IMR-90 (cell line): ENCODE results near the gene PGF. TPM values are rescaled to one million over a fixed set of nuclear protein-coding genes. Genes with fewer than 3 reads are reported as not detected.

ENCODE experiments used
- ATAC-seq: fragments of 200-7000 bp; cut with Tn5 transposase; 2 replicates; pipeline ENCODE4 v1.9.1; 2020; ENCODE audit warnings: low read depth, mild to moderate bottlenecking, moderate library complexity
- BruUV-seq: library from RNA; stranded (reverse); fragments of 400-500 nt; replicated peaks from 2 replicates; lab custom pipeline; 2021; lab: Mats Ljungman, UMichigan
- CTCF ChIA-PET: fragments of 300-600 bp; formaldehyde crosslinking; extraction: SDS; loops from one replicate; lab custom pipeline; 2021; ENCODE audit warnings: antibody characterized with exemption; lab: Yijun Ruan, JAX
- POLR2A ChIA-PET: fragments of 300-600 bp; sonication (Branson Sonifier 250); formaldehyde crosslinking; loops from one replicate; lab custom pipeline; 2022; ENCODE audit warnings: antibody characterized with exemption; ENCODE audit not compliant: unreplicated experiment; lab: Charles Lee
- DNase-seq: peaks from one replicate; pipeline ENCODE4 v3.0.0; 2013
- H2AFZ ChIP-seq: replicated peaks from 2 replicates; pipeline ENCODE3; 2013; ENCODE audit warnings: low read length, mild to moderate bottlenecking; ENCODE audit not compliant: poor library complexity
- H2AK5ac ChIP-seq: 2 replicates; pipeline ENCODE4 v1.6.1; 2013; ENCODE audit warnings: low read depth, low read length, inconsistent platforms
- H2AK9ac ChIP-seq: replicated peaks from 2 replicates; pipeline ENCODE3; 2013; ENCODE audit warnings: mild to moderate bottlenecking, low read depth, low read length, moderate library complexity; ENCODE audit not compliant: poor library complexity
- H2BK120ac ChIP-seq: 2 replicates; pipeline ENCODE4 v1.6.1; 2013; ENCODE audit warnings: low read depth, low read length, inconsistent platforms
- H2BK15ac ChIP-seq: 3 replicates; pipeline ENCODE4 v1.6.1; 2013; ENCODE audit warnings: low read depth, low read length, inconsistent platforms
- H2BK20ac ChIP-seq: 2 replicates; pipeline ENCODE4 v1.6.1; 2013; ENCODE audit warnings: low read depth, mild to moderate bottlenecking, inconsistent platforms, low read length, moderate library complexity
- H2BK5ac ChIP-seq: 2 replicates; pipeline ENCODE4 v1.6.1; 2013; ENCODE audit warnings: mild to moderate bottlenecking, low read depth, low read length, inconsistent platforms; ENCODE audit not compliant: poor library complexity, severe bottlenecking
- H3K14ac ChIP-seq: replicated peaks from 2 replicates; pipeline ENCODE4 v1.6.1; 2013; ENCODE audit warnings: low read depth, low read length, inconsistent platforms
- H3K18ac ChIP-seq: 2 replicates; pipeline ENCODE4 v1.6.1; 2013; ENCODE audit warnings: low read depth, low read length, control low read depth
- H3K23ac ChIP-seq: 2 replicates; pipeline ENCODE4 v1.6.1; 2013; ENCODE audit warnings: low read depth, low read length, inconsistent platforms
- H3K27ac ChIP-seq: 2 replicates; pipeline ENCODE4 v1.5.1; 2013; ENCODE audit warnings: mild to moderate bottlenecking, control low read depth, low read length; ENCODE audit not compliant: insufficient read depth
- H3K27me3 ChIP-seq: 2 replicates; pipeline ENCODE4 v1.6.1; 2013; ENCODE audit warnings: low read length; ENCODE audit not compliant: control insufficient read depth, insufficient read depth
- H3K36me3 ChIP-seq: 2 replicates; pipeline ENCODE4 v1.6.1; 2013; ENCODE audit warnings: low read length, mixed read lengths; ENCODE audit not compliant: control insufficient read depth, insufficient read depth
- H3K4ac ChIP-seq: 2 replicates; pipeline ENCODE4 v1.6.1; 2013; ENCODE audit warnings: low read depth, low read length, inconsistent platforms
- H3K4me1 ChIP-seq: 2 replicates; pipeline ENCODE4 v1.6.1; 2013; ENCODE audit warnings: low read length, mixed read lengths; ENCODE audit not compliant: control insufficient read depth, insufficient read depth
- H3K4me2 ChIP-seq: 2 replicates; pipeline ENCODE4 v1.6.1; 2013; ENCODE audit warnings: low read depth, mild to moderate bottlenecking, control low read depth, low read length, moderate library complexity
- H3K4me3 ChIP-seq: 2 replicates; pipeline ENCODE4 v1.5.1; 2013; ENCODE audit warnings: low read depth, mild to moderate bottlenecking, control low read depth, low read length, moderate library complexity; ENCODE audit not compliant: insufficient read depth
- H3K56ac ChIP-seq: 2 replicates; pipeline ENCODE4 v1.6.1; 2013; ENCODE audit warnings: low read length, inconsistent platforms; ENCODE audit not compliant: insufficient read depth; ENCODE audit errors: extremely low read depth
- H3K79me1 ChIP-seq, 2 experiments: 2 replicates each; pipeline ENCODE4 v1.6.1; 2013; ENCODE audit warnings: low read length in 2 of 2, inconsistent platforms in 1 of 2, low read depth in 1 of 2
- H3K9ac ChIP-seq: 2 replicates; pipeline ENCODE4 v1.6.1; 2013; ENCODE audit warnings: low read depth, low read length, control low read depth
- H3K9me1 ChIP-seq: 2 replicates; pipeline ENCODE4 v1.6.1; 2013; ENCODE audit warnings: low read length, inconsistent platforms; ENCODE audit not compliant: insufficient read depth
- H3K9me3 ChIP-seq: 2 replicates; pipeline ENCODE4 v1.6.1; 2013; ENCODE audit warnings: low read length; ENCODE audit not compliant: control insufficient read depth, insufficient read depth
- H4K20me1 ChIP-seq: 2 replicates; pipeline ENCODE4 v1.6.1; 2013; ENCODE audit warnings: low read length, inconsistent platforms; ENCODE audit not compliant: insufficient read depth
- H4K5ac ChIP-seq: 2 replicates; pipeline ENCODE4 v1.6.1; 2013; ENCODE audit warnings: mild to moderate bottlenecking, low read depth, low read length, control low read depth
- H4K8ac ChIP-seq, 2 experiments: 2 replicates each; pipeline ENCODE4 v1.6.1; 2013; ENCODE audit warnings: low read depth in 2 of 2, low read length in 2 of 2, control low read depth in 1 of 2, inconsistent platforms in 1 of 2
- H4K91ac ChIP-seq: 2 replicates; pipeline ENCODE4 v1.6.1; 2013; ENCODE audit warnings: low read depth, low read length, inconsistent platforms; ENCODE audit not compliant: insufficient read depth
- BHLHE40 ChIP-seq: fragments of 150-350 bp; IDR thresholded peaks from 2 replicates; pipeline ENCODE4 v1.6.1; 2016; ENCODE audit warnings: mild to moderate bottlenecking, low read depth, low read length
- CEBPB ChIP-seq: IDR thresholded peaks from 2 replicates; pipeline ENCODE4 v1.6.1; 2012; ENCODE audit warnings: low read depth, low read length, improper control_type of control experiment
- CTCF ChIP-seq: conservative IDR thresholded peaks from 2 replicates; pipeline ENCODE4 v1.5.1; 2012; ENCODE audit warnings: mild to moderate bottlenecking, low read depth, low read length, improper control_type of control experiment
- FOS ChIP-seq: fragments of 150-350 bp; IDR thresholded peaks from 2 replicates; pipeline ENCODE4 v1.6.1; 2016; ENCODE audit warnings: low read depth, low read length
- MAZ ChIP-seq: IDR thresholded peaks from 2 replicates; pipeline ENCODE4 v1.6.1; 2012; ENCODE audit warnings: low read depth, mild to moderate bottlenecking, low read length, improper control_type of control experiment, moderate library complexity, borderline replicate concordance
- NFE2L2 ChIP-seq: fragments of 150-350 bp; IDR thresholded peaks from 2 replicates; pipeline ENCODE4 v1.6.1; 2016; ENCODE audit warnings: low read depth, mild to moderate bottlenecking, low read length
- RAD21 ChIP-seq: IDR thresholded peaks from 2 replicates; pipeline ENCODE4 v1.6.1; 2012; ENCODE audit warnings: low read length, improper control_type of control experiment
- RCOR1 ChIP-seq: IDR thresholded peaks from 2 replicates; pipeline ENCODE4 v1.6.1; 2012; ENCODE audit warnings: mild to moderate bottlenecking, low read length, improper control_type of control experiment; ENCODE audit not compliant: insufficient replicate concordance
- RFX5 ChIP-seq: IDR thresholded peaks from 2 replicates; pipeline ENCODE4 v1.8.0; 2012; ENCODE audit warnings: low read depth, mild to moderate bottlenecking, low read length, moderate library complexity
- SMC3 ChIP-seq: fragments of 150-350 bp; IDR thresholded peaks from 2 replicates; pipeline ENCODE4 v1.6.1; 2016; ENCODE audit warnings: low read depth, mild to moderate bottlenecking, antibody characterized with exemption, low read length, moderate library complexity
- WGBS, 2 experiments: methylation state at CpG; one replicate each; pipeline versions ENCODE4 v1.1.5 to v1.1.7; 2013; ENCODE audit warnings: missing lambda C conversion rate in 2 of 2; ENCODE audit not compliant: insufficient read length in 1 of 2; ENCODE audit errors: extremely low coverage in 2 of 2; 5-methylcytosine and 5-hydroxymethylcytosine counted together
- dilution Hi-C: fragments of 300-500 bp; cut with HindIII; formaldehyde crosslinking; loops from one replicate; pipeline ENCODE4 v1.14.3; 2018; ENCODE audit warnings: low sequenced_read_pairs; ENCODE audit not compliant: unreplicated experiment
- in situ Hi-C: fragments of 300-500 bp; cut with MboI; formaldehyde crosslinking; loops from 3 replicates; pipeline ENCODE4 v1.14.3; 2019; ENCODE audit warnings: low sequenced_read_pairs, inconsistent platforms, mixed read lengths
- intact Hi-C: fragments of 100-400 bp; cut with micrococcal nuclease; formaldehyde crosslinking; loops from 2 replicates; pipeline ENCODE4 v1.10.0; 2022
- polyA plus RNA-seq, 3 experiments: library from polyadenylated mRNA; depleted of rRNA; stranded (reverse); fragments of >200 nt; gene quantifications; 2 replicates each; pipeline ENCODE4 v1.2.3, GENCODE V29; 2012; ENCODE audit warnings: low replicate concordance in 1 of 3
- total RNA-seq: library from RNA; depleted of rRNA; stranded (reverse); fragments of >200 nt; gene quantifications from 2 replicates; pipeline ENCODE4 v1.2.3, GENCODE V29; 2012
- TF ChIP-seq, protein P1 (sequence below): fragments of 150-350 bp; IDR thresholded peaks from 2 replicates; pipeline ENCODE4 v1.6.1; 2016; ENCODE audit warnings: low read depth, mild to moderate bottlenecking, low read length, moderate library complexity, borderline replicate concordance

PGF gene
- total and polyA plus RNA-seq, 2 of the 4 experiments (the other 2 are of a cell fraction) = 0.36 to 0.39 TPM

DNA sequence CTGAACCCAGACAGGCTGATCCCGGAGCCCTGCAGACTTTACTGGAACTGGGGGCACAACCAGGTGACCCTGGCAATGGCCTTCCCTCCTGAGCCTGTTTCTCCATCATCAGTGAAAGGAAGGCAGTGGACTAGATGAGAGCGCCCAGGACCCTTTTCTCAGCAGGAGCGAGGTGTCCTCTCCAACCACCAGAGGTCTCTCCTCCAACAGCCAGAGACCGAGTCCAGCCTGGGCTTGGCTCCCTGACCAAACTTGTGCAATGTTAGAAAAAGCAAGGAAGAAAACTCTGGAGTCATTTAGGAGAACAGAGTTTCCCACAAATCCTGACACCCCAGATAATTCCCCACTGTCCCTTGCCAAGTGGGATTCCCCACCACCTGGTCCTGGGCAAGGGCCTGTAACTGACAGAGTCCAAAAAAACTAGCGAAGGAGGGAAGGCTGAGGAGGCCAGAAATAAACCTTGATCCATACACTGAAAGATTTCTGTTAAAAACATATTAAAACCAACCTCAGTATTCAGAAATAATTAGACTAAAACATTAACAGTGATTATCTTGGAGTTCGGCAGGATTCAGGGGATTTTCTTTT, 41.3 kb downstream of the PGF start:
- no peak overlapping the region for H4K91ac ChIP-seq
- H2AK9ac ChIP-seq = no peak overlapping the region
- H3K27ac ChIP-seq = no peak overlapping the region
- no peak overlapping the region for H3K4me2 ChIP-seq
- peak overlapping the region; percentile 81 for H3K14ac ChIP-seq
- 0 out of 2 replicates have a peak overlapping the region, but pooled peaks have one; percentile 43 for H3K4ac ChIP-seq
- H3K27me3 ChIP-seq = no peaks in the 10 kb centered on the region
- H4K5ac ChIP-seq = no peak overlapping the region
- ATAC-seq (peak; percentile 93), DNase-seq (peak; percentile 77)
- H3K79me1 ChIP-seq = no peaks in the 10 kb centered on the region
- no peak overlapping the region for H2BK5ac ChIP-seq
- no peak overlapping the region for H2BK20ac ChIP-seq
- no peaks in the 10 kb centered on the region for H4K20me1 ChIP-seq
- in situ Hi-C loops (loop anchor here (5.0 to 10.0 kb wide), 2 partner anchors 163 to 391 kb away; no protein-coding TSS in a partner anchor), intact Hi-C loops (loop anchor here (1.0 kb wide), 3 partner anchors 32 to 389 kb away; no protein-coding TSS in a partner anchor), dilution Hi-C loops (no loop called here)
- H3K4me1 ChIP-seq = peaks cover 1% of the 10 kb centered on the region; the same call in 1 of the 2 replicates
- H2AFZ ChIP-seq = peak overlapping the region; percentile 86
- H3K18ac ChIP-seq = no peak overlapping the region
- H4K8ac ChIP-seq = no peak overlapping the region
- H3K23ac ChIP-seq = peak overlapping the region; percentile 56; the same call in 1 of the 2 replicates
- WGBS, 2 experiments = no CpG with 5 or more reads among the region's 6 CpGs
- POLR2A ChIA-PET = no interaction called here
- H2BK120ac ChIP-seq = no peak overlapping the region
- no peak overlapping the region for H3K9ac ChIP-seq
- H2AK5ac ChIP-seq = no peak overlapping the region
- H3K36me3 ChIP-seq = no peaks in the 10 kb centered on the region
- H3K9me1 ChIP-seq = no peaks in the 10 kb centered on the region
- no peak overlapping the region for H3K4me3 ChIP-seq
- no peaks in the 10 kb centered on the region for H3K9me3 ChIP-seq
- H2BK15ac ChIP-seq = no peak overlapping the region
- BruUV-seq = no TSS peak
- H3K56ac ChIP-seq = no peak overlapping the region
- CTCF ChIA-PET = no interaction called here
- TF ChIP-seq FOS (no peak), MAZ (no peak), CTCF (peak; percentile 90), BHLHE40 (no peak), CEBPB (peak; percentile 94), SMC3 (peak; percentile 96), NFE2L2 (no peak), RCOR1 (no peak), RFX5 (no peak), RAD21 (peak; percentile 89)
- TF ChIP-seq, protein P1, sequence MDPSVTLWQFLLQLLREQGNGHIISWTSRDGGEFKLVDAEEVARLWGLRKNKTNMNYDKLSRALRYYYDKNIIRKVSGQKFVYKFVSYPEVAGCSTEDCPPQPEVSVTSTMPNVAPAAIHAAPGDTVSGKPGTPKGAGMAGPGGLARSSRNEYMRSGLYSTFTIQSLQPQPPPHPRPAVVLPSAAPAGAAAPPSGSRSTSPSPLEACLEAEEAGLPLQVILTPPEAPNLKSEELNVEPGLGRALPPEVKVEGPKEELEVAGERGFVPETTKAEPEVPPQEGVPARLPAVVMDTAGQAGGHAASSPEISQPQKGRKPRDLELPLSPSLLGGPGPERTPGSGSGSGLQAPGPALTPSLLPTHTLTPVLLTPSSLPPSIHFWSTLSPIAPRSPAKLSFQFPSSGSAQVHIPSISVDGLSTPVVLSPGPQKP = no peak
